Hepatocyte (in vitro differentiated cells): ENCODE results near the gene SEMG2.

ENCODE experiments used
- CTCF ChIP-seq: fragments of 200-600 bp; sonication (generic); IDR thresholded peaks from 2 replicates; pipeline ENCODE4 v1.5.1; 2016; ENCODE audit warnings: antibody characterized with exemption, mild to moderate bottlenecking; ENCODE audit not compliant: poor library complexity
- EZH2 ChIP-seq: fragments of 200-600 bp; sonication (generic); IDR thresholded peaks from 2 replicates; pipeline ENCODE4 v1.6.1; 2016; ENCODE audit warnings: antibody characterized with exemption, mild to moderate bottlenecking, borderline replicate concordance
- EZH2phosphoT487 ChIP-seq: fragments of 200-600 bp; sonication (generic); IDR thresholded peaks from one replicate; pipeline ENCODE4 v1.6.1; 2018; ENCODE audit warnings: antibody characterized with exemption, mild to moderate bottlenecking, low read depth, moderate library complexity; ENCODE audit not compliant: unreplicated experiment, severe bottlenecking

GRCh38 chr20:45173522-45173921, 47.7 kb upstream of the SEMG2 start:
- no peak for TF ChIP-seq EZH2
- TF ChIP-seq CTCF = no peak
- no peak for TF ChIP-seq EZH2phosphoT487
